NCI-H510A (cell line): Measurements from ENCODE around the gene CPED1.
"Not testable (repeated sequence)": the region's sequence is repeated elsewhere in the genome, so short reads cannot be mapped to it uniquely, and the experiment has no call there.

ENCODE experiments used
- DNase-seq: peaks from one replicate; lab custom pipeline; 2025; lab: John Stamatoyannopoulos, UW

Gene CPED1

DNA sequence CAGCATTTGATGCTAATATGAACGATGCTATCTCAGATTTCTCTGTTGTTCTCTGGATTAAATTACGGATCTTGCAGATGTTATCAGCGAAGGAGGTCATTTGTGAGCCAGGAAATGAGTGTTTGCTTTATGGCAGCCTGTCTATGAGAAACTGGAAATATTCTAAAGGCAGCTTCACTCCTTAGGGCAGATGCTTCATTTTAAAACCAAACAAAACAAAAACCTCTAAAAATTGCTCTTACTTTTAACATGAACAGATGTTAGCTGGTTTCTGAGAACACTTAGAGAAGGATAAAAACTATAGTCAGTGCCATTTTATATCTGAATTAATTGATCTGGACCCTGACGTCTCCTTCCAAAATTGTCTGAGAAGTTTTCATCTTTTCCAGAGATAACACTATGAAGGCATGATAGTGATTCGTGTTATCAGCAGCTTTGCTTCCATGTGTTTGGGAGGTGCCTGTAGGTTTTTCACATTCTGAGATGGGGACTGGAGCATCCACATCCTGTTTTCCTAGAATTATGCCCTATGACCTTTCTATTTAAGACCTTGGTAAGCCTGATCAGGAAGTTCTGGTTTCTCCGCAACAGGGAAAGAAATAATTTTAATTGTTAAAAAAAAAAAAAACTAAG is 53.1 kb downstream of the CPED1 start:
- no peak for DNase-seq

DNA sequence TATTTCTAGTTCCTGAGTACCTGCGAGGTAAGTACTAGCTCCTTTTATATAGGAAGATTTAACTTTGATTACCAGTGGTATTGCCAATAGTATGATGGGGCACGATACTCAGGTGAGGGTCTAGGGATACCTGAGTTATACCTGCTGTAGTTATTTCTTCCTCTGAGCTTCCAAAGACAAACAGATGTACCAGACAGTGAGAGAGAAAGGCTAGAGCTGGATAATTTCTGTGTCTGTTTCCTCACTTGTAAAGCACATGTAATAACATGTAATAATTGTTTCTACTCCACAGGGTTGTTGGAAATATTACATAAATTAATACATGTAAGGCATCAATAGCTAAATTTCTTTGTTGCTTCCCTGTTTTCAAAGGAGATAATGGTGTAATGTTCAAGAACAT is 53.7 kb downstream of the CPED1 start:
- DNase-seq = no peak

GRCh38 chr7:121042899-121043298 is 54.4 kb downstream of the CPED1 start:
- DNase-seq = no peak

GRCh38 chr7:121043314-121044234 is 55.1 kb downstream of the CPED1 start:
- DNase-seq = no peak

DNA sequence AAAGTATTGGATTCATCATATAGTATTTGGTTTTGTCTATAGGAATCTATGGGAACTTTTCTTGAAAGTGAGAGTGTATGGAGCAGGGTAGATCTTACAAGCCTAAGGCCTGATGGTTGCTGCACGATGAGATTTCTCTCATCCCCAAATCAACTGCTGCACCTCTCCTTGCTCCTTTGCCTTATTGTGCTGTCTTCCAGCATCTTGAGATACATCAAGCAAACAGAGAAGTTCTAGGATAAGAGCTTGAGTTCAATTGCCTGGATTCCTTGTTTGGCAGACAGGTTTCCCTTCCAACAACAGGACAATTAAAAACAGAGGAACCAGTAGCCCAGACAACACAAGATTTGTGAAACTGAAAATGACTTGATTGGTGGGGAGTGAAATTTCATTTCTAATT is 56.6 kb downstream of the CPED1 start:
- DNase-seq = no peak

DNA sequence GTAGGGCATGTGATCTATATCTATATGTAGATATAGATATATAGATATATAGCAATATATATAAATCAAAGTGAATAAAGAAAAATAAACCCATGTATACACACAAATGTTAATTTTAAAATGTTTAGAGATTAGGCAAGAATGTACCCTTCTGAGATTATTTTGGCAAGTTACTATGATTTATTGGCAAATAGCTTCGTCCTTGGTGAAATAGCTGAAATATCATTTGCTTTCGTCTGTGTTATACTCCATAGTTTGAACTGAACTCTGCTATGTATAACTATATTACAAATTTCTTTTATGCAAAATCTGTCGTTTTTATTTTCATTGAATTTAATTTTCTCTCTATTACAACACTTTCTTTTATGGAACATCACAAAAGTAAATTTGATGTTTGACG is 57.5 kb downstream of the CPED1 start:
- no peak for DNase-seq

GRCh38 chr7:121046893-121047468 is 58.5 kb downstream of the CPED1 start:
- DNase-seq = no peak

GRCh38 chr7:121048195-121048594 is 59.7 kb downstream of the CPED1 start:
- no peak for DNase-seq

GRCh38 chr7:121049028-121049791 is 60.7 kb downstream of the CPED1 start:
- DNase-seq = no peak

- DNase-seq = no peak
Measured at GRCh38 chr7:121049897-121050296, 61.4 kb downstream of the CPED1 start.

GRCh38 chr7:121053219-121053618 is 64.7 kb downstream of the CPED1 start:
- DNase-seq = no peak

GRCh38 chr7:121054925-121055324 is 66.4 kb downstream of the CPED1 start:
- DNase-seq = no peak

DNA sequence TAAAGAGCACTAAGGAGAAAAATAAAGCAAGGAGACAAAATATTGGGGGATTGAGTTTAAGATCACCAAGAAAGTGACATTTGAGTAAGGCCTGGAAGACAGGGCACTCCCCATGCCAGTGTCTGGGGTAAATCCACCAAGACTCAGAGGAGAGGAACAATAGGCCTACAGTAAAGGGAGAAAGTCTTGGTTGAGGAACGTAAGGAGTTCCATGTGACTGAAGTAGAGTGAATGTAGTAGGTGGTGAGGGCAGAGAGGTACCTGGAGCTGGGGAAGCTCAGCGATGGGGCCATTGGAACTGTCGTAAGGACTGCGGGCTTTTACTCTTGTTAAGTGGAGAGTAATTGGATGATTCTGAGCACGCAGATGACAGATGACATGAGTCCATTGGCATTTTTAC is 69.4 kb downstream of the CPED1 start:
- DNase-seq = no peak

- no peak for DNase-seq
Measured at GRCh38 chr7:121058975-121059374, 70.5 kb downstream of the CPED1 start.

GRCh38 chr7:121059979-121060509 is 71.5 kb downstream of the CPED1 start:
- DNase-seq = not testable (repeated sequence)

DNA sequence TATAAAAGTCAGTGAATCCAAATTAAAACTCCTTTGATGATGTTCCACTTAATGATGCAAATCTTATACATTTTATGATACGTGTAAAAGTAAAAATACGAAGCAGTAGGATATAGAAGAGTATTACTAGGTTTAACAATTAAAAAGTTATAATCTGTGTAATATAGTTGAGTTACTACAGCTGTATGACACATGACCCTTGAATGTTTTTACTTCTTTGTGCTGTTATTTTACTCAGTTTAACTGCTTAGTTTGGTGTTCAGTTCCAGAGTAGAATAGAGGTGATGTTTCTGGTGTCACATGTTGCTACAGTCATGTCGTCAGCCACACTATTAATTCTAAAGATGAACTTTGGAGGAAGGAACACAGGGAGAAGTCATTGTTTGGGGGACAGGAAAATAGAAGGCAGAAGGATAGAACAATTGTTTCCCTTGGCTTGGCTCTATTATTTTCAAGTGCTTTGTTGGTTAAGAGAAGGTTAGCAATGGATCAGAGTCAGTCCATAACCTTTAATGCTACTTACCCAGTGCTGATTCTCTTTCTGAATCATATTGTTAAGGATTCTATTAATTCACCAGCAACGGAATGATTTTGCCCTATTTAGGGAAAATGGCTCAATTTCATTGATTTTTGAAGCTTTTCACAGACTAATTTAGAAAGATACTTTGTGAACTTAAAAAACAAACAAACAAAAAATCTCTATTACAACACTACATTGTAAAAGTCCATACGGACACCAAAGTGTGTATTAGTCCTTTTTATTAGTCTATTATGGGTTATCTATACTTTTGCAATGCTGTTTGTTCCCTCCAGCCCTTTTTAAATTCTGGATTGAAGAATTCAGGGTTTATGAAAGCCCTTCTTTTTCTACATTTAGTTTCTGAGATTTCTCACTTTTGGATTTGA is 73.4 kb downstream of the CPED1 start:
- no peak for DNase-seq

DNA sequence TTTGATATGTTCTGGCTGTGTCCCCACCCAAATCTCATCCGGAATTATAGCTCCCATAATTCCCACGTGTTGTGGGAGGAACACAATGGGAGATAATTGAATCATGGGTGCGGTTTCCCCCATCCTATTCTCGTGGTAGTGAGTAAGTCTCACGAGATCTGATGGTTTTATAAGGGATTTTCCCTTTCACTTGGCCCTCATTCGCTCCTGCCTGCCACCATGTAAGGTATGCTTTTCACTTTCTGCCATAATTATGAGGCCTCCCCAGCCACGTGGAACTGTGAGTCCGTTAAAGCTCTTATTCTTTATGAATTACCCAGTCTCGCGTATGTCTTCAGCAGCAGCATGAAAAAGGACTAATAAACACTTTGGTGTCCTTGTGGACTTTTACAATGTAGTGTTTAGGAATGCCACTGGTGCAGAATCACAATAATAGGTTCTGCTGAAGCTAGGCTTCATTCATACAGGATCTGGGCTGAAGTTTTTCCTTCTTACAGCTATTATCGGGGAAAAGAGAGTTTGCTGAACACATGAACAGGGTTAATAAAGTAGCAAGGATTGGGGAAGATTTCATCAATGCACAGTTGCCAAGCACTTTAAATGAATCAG is 74.3 kb downstream of the CPED1 start:
- DNase-seq = no peak

GRCh38 chr7:121067717-121068116 is 79.2 kb downstream of the CPED1 start:
- DNase-seq = not testable (repeated sequence)

DNA sequence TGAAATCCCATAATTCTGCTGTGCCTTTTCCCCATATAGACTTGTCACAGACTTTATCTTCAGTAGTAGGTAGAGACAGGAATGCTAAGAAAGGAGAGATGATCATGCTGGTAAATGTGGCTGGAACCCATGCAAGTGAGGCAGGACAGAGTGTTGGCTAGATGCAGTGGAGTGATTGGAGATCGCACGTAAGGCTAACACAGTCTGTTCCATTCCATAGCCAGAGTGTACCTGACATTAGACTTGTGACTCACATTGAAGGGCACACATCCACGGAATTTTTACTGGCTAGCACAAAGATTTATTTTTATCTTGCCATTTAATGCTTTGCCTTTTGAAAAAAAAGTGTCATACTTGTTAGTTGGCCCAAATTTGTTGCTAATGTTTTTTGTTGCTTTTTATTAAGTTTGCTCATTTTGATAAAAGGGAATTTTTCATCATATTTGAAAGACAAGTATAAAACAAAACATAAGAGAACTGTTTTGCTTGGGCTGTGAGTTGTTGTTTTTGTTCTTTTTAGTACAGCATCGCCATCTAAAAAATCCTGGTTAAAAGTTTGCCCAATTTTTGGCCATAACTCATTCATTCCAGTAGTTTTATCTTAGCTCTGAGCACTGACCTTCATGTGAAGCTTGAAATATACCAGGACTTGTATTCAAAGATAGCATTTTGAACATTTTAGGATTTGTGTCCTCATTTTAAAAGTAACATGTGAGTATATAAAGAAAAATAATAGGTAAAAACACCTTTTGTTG is 81.0 kb downstream of the CPED1 start:
- no peak for DNase-seq

DNA sequence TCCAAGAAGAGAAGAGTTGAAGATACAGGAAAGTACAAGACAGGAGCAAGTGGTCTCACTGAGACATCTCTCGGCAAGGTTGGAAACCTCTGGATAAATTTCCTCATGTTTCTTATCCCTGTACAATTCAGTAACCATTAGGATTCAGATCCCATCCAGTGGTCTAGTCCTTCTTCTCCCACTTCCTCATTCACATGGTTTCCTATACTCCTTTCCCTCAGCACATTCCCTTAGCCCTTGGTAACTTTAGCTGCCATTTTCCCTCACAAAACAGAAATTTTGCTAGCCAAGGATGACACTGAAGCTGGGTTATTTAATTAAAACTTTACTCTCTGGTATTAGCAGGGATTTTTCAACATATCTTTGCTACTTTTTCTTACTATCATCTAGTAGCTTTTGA is 82.6 kb downstream of the CPED1 start:
- DNase-seq = no peak
